Measurements from ENCODE around the gene CD163L1. TPM values are rescaled to one million over a fixed set of nuclear protein-coding genes. Genes with fewer than 3 reads are reported as not detected.
"Not testable (repeated sequence)": the region's sequence is repeated elsewhere in the genome, so short reads cannot be mapped to it uniquely, and the experiment has no call there.

CD163L1 gene
- total RNA-seq, 1 donor from 2014 or later: 0.74 TPM

DNA sequence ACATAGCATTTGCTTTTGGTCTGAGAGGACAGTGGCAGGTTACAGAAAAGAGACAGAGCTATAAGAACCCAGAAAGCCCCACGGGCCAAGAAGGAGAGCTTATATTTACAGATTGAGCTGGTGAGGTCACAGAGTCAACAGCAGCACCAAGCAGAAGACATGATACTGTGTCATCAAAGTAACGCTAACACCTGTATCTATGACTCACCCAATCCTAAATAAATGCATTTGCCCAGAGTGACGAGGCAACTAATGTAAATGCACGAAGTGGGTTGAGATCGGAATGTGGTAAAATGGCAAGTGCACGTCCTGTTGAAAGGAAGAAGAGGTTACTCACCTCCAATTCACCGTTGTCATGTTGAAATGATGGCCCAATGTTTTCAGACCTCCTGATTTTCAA lies 6.7 kb upstream of the CD163L1 start:
- H3K27me3 ChIP-seq: no peaks in the 10 kb centered on the region
- H3K4me3 ChIP-seq: no peak overlapping the region
- TF ChIP-seq POLR2A (IDR thresholded peaks at IDR 0.05) (no peak), POLR2AphosphoS5 (IDR thresholded peaks at IDR 0.05; ENCODE audit: insufficient read depth in 1 of 2, low read depth in 1 of 2) (no peak)
- TF ChIP-seq, protein P1, sequence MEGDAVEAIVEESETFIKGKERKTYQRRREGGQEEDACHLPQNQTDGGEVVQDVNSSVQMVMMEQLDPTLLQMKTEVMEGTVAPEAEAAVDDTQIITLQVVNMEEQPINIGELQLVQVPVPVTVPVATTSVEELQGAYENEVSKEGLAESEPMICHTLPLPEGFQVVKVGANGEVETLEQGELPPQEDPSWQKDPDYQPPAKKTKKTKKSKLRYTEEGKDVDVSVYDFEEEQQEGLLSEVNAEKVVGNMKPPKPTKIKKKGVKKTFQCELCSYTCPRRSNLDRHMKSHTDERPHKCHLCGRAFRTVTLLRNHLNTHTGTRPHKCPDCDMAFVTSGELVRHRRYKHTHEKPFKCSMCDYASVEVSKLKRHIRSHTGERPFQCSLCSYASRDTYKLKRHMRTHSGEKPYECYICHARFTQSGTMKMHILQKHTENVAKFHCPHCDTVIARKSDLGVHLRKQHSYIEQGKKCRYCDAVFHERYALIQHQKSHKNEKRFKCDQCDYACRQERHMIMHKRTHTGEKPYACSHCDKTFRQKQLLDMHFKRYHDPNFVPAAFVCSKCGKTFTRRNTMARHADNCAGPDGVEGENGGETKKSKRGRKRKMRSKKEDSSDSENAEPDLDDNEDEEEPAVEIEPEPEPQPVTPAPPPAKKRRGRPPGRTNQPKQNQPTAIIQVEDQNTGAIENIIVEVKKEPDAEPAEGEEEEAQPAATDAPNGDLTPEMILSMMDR (IDR thresholded peaks at IDR 0.05): no peak
- no peaks in the 10 kb centered on the region for H3K4me1 ChIP-seq
- intact Hi-C loops (cut with DNase I): no loop called here
- no peak for DNase-seq (ENCODE audit: extremely low spot score in 2 of 2)
- H3K9me3 ChIP-seq: no peaks in the 10 kb centered on the region
- H3K36me3 ChIP-seq: no peaks in the 10 kb centered on the region
- H3K27ac ChIP-seq: no peak overlapping the region

DNA sequence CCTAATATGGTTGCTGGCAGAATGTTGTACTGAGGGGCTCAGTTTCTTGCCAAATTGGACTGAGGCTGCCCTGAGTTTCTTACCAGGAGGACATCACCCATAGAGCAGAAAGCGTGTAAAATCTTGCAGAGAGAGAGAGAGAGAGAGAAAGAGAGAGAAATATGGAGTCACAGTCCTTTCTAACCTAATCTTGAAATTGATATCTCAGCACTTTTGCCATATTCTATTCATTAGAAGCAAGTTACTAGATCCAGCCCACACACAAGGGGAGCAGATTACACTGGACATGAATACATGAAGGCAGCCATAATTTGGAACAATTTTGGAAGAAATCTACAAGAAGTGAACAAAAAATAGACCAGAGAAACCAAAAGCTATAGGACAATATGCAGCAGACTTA lies 4.1 kb upstream of the CD163L1 start:
- Histone ChIP-seq H3K36me3 (no peaks in the 10 kb centered on the region), H3K4me3 (no peak overlapping the region), H3K27me3 (no peaks in the 10 kb centered on the region), H3K9me3 (no peaks in the 10 kb centered on the region), H3K4me1 (no peaks in the 10 kb centered on the region), H3K27ac (no peak overlapping the region)
- intact Hi-C loops (cut with DNase I): no loop called here
- no peak for DNase-seq (ENCODE audit: extremely low spot score in 2 of 2)
- no peak for TF ChIP-seq POLR2AphosphoS5 (IDR thresholded peaks at IDR 0.05; ENCODE audit: insufficient read depth in 1 of 2, low read depth in 1 of 2)
- no peak for TF ChIP-seq POLR2A (IDR thresholded peaks at IDR 0.05)
- TF ChIP-seq, protein P1 (IDR thresholded peaks at IDR 0.05): no peak

DNA sequence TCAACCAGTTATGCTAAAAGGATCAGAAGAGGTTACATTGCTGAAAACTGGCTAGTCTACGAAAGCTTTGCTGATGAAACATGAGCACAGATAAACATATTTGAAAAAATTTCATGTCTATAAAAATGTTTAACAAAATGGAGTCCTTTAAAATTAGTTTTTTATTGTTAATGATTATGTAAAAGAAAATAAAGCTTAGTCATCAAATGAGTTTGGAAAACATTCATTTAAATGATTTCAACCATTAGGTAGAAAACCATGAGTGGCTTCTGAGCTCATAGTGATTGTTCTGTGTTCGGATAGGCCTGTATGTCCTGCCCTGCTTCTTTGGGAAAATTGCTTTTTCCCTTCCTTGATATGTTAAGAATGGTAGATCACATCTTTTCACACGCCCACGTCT lies 584 bp upstream of the CD163L1 start:
- intact Hi-C loops (cut with DNase I): no loop called here
- no peak overlapping the region for H3K4me3 ChIP-seq
- H3K36me3 ChIP-seq: no peaks in the 10 kb centered on the region
- no peaks in the 10 kb centered on the region for H3K4me1 ChIP-seq
- no peak overlapping the region for H3K27ac ChIP-seq
- DNase-seq (ENCODE audit: extremely low spot score in 2 of 2): no peak
- no peak for TF ChIP-seq POLR2AphosphoS5 (IDR thresholded peaks at IDR 0.05; ENCODE audit: insufficient read depth in 1 of 2, low read depth in 1 of 2)
- no peak for TF ChIP-seq POLR2A (IDR thresholded peaks at IDR 0.05)
- TF ChIP-seq, protein P1 (IDR thresholded peaks at IDR 0.05): no peak
- H3K9me3 ChIP-seq: no peaks in the 10 kb centered on the region
- no peaks in the 10 kb centered on the region for H3K27me3 ChIP-seq

DNA sequence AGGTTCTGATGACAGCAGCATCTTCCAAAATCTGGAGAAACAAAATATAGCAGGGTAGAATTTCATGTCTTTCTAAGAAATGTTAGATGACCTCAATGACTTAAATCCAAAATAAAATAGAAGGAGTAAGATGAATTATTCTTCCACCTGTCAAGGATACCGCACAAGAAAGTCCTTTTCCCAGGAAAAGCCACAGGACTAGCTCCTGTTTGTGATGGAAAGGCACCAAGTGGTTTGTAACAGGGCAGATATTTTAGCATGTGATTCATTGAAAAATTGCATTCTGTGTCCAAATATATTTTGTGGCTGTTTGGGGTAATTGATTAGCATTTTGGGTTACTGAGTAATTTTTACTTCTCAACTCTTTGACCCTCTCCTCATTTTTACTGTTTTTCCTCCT lies 2.7 kb downstream of the CD163L1 start:
- no peak for DNase-seq (ENCODE audit: extremely low spot score in 2 of 2)
- H3K9me3 ChIP-seq: no peaks in the 10 kb centered on the region
- TF ChIP-seq, protein P1 (IDR thresholded peaks at IDR 0.05): no peak
- TF ChIP-seq POLR2AphosphoS5 (IDR thresholded peaks at IDR 0.05; ENCODE audit: insufficient read depth in 1 of 2, low read depth in 1 of 2): no peak
- no peak for TF ChIP-seq POLR2A (IDR thresholded peaks at IDR 0.05)
- H3K4me3 ChIP-seq: no peak overlapping the region
- H3K27me3 ChIP-seq: no peaks in the 10 kb centered on the region
- no peak overlapping the region for H3K27ac ChIP-seq
- intact Hi-C loops (cut with DNase I): no loop called here
- H3K4me1 ChIP-seq: no peaks in the 10 kb centered on the region
- H3K36me3 ChIP-seq: no peaks in the 10 kb centered on the region

DNA sequence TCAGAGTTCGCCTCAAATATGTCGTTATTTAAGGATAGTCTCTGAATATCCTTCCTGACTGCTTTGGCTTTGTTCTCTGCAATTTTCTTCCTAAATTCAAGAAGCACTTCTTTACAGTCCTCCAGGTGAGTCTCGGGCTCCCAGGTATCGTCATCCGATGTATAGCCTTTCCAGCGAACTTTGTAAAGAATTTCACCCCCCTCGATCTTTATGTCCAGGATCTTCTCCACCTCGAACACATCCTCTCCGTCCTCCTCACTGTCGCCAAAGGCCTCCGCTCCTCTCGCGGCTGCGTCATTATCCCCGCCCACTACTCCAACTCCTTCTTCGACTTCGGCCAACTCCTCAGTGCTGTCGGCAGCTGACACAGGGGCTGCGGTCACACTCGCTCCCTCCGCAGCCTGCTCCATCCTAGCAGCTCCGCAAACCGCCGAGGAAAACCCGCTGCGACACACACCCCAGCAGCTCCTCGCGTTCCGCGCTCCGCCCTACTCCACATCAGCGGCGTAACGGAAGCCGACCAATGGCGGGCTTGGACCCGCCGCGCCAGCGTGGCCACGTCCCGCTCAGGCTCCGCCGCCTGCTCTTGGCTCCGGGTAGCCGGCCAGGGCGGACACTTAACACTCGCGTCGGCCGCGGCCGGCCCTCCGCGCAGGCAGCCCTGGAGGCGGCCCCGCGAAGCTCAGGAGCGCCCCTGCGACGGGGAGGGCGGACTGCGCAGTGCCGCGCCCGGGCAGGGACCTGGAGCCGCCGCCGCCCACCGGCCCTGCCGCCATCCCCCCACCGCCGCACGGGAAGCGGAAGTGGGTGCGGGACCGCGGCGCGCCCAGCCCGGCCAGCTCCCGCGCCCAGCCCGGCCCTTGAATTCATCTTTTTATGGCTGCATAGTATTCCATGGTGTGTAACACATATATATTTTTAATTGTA lies 4.1 kb downstream of the CD163L1 start:
- no peak for TF ChIP-seq POLR2A (IDR thresholded peaks at IDR 0.05)
- TF ChIP-seq, protein P1 (IDR thresholded peaks at IDR 0.05): no peak
- no peak for TF ChIP-seq POLR2AphosphoS5 (IDR thresholded peaks at IDR 0.05; ENCODE audit: insufficient read depth in 1 of 2, low read depth in 1 of 2)
- no peak overlapping the region for H3K27ac ChIP-seq
- no peaks in the 10 kb centered on the region for H3K9me3 ChIP-seq
- H3K36me3 ChIP-seq: no peaks in the 10 kb centered on the region
- intact Hi-C loops (cut with DNase I): no loop called here
- H3K27me3 ChIP-seq: no peaks in the 10 kb centered on the region
- DNase-seq (ENCODE audit: extremely low spot score in 2 of 2): no peak
- H3K4me1 ChIP-seq: no peaks in the 10 kb centered on the region
- peak overlapping the region; percentile 16 to 27 for H3K4me3 ChIP-seq

DNA sequence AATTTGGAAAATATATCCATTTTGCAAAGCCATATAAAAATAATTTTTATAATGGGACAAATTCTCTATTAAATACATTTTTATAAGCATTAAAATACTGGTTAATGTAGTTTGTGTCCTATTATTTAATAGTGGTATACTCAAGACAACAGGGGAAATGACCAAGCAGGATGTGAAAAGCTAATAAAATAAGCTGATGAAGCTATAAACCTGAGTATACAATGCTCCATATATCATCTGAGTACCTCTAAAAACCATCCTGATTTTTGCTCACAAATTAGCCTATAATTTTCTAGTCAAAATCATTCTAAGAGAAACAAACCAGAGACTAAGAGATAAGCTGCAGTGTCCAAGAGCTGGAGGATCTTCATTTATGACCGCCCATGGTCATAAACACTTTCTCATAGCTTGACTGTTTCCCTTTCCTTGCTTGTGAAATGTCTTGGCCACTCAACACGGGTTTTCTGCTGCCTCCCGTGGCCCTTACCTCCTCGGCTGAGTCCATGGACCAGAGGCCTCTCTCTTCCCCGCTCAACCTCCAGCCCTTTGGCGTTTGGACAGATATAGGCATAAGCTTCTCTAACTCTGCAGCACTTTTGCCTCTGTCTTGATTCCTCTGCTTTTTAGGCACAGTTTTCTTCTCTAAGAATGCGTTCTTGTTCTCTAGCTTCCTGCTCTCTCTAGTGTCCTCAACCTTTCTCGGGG lies 5.5 kb downstream of the CD163L1 start:
- H3K4me1 ChIP-seq; H3K9me3 ChIP-seq; H3K4me3 ChIP-seq; H3K36me3 ChIP-seq; H3K27ac ChIP-seq; DNase-seq (ENCODE audit: extremely low spot score in 2 of 2); H3K27me3 ChIP-seq; intact Hi-C loops (cut with DNase I): not testable (repeated sequence)

DNA sequence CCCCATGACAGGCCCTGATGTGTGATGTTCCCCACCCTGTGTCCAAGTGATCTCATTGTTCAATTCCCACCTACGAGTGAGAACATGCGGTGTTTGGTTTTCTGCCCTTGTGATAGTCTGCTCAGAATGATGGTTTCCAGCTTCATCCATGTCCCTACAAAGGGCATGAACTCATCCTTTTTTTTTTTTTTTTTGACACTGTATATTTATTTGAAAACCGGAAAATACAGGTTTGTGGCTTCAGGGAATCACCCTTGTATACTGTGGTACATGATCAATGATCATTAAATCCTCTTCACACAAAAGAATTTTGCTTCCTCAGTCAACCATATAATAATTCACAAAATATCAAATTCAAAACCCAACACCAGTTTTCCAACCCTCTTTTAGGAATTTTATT lies 6.5 kb downstream of the CD163L1 start:
- intact Hi-C loops (cut with DNase I); DNase-seq (ENCODE audit: extremely low spot score in 2 of 2): not testable (repeated sequence)

More for the DNA sequence above, 6.5 kb downstream of the CD163L1 start:
- not testable (repeated sequence) for H3K27ac ChIP-seq, H3K27me3 ChIP-seq, H3K9me3 ChIP-seq, H3K36me3 ChIP-seq, H3K4me1 ChIP-seq, H3K4me3 ChIP-seq

Measured in vagina (tissue), 2 donors.